ENCODE results near the gene PRDX2.

The PRDX2 gene

GRCh38 chr19:12778017-12778904 is 23.3 kb downstream of the PRDX2 start:
- Histone ChIP-seq H2BK15ac (ENCODE audit: low read depth, poor library complexity, severe bottlenecking) (peak overlapping the region; percentile 75), H4K8ac (ENCODE audit: low read length) (peak overlapping the region; percentile 97), H3K9ac (ENCODE audit: low read length) (peak overlapping the region; percentile 93), H3K4me2 (ENCODE audit: low read length, poor library complexity, severe bottlenecking) (peak overlapping the region; percentile 91), H3K27ac (ENCODE audit: low read length, poor library complexity, severe bottlenecking) (peak overlapping the region; percentile 91), H2BK120ac (ENCODE audit: low read depth, low read length) (peak overlapping the region; percentile 87), H3K18ac (ENCODE audit: low read depth in 1 of 2, low read length in 2 of 2) (peak overlapping the region; percentile 88 to 95), H2AK5ac (ENCODE audit: low read length, severe bottlenecking) (peak overlapping the region; percentile 78), H3K4ac (ENCODE audit: low read depth in 1 of 2, low read length in 2 of 2) (peak overlapping the region; percentile 85), H3K4me1 (ENCODE audit: control insufficient read depth, insufficient read depth, low read depth, low read length) (peaks cover 33% of the 10 kb centered on the region), H2BK12ac (ENCODE audit: low read length in 2 of 2) (peak overlapping the region; percentile 38 to 95), H3K79me1 (replicated peaks; ENCODE audit: low read length, poor library complexity, severe bottlenecking) (peaks cover 9% of the 10 kb centered on the region), H4K91ac (ENCODE audit: low read length) (peak overlapping the region; percentile 97), H3K4me3 (ENCODE audit: insufficient read depth in 1 of 2, low read depth in 1 of 2, low read length in 2 of 2) (peak overlapping the region; percentile 63 to 83), H3K36me3 (ENCODE audit: control insufficient read depth in 1 of 2, insufficient read depth in 2 of 2, low read depth in 1 of 2, low read length in 2 of 2) (peaks cover 4 to 5% of the 10 kb centered on the region in 2 experiments), H3K23ac (ENCODE audit: low read length in 2 of 2) (no peak overlapping the region), H3K27me3 (ENCODE audit: control insufficient read depth in 1 of 2, insufficient read depth in 1 of 2, low read length in 2 of 2) (no peaks in the 10 kb centered on the region), H3K14ac (ENCODE audit: low read length in 2 of 2) (peak overlapping the region in 1 of 2 experiments; percentile 12), H2BK5ac (ENCODE audit: low read depth, low read length, poor library complexity, severe bottlenecking) (peak overlapping the region; percentile 85), H3K9me3 (ENCODE audit: control insufficient read depth, low read length) (no peaks in the 10 kb centered on the region), H2AFZ (ENCODE audit: low read depth, low read length) (no peak overlapping the region)
- peak; percentile 94 for DNase-seq
- 3% methylated on average over 36 of the region's 44 CpGs for WGBS

- Histone ChIP-seq H2BK5ac (ENCODE audit: low read depth, low read length, poor library complexity, severe bottlenecking) (no peak overlapping the region), H4K91ac (ENCODE audit: low read length) (peak overlapping the region; percentile 70), H2AK5ac (ENCODE audit: low read length, severe bottlenecking) (no peak overlapping the region), H3K4me2 (ENCODE audit: low read length, poor library complexity, severe bottlenecking) (peak overlapping the region; percentile 91), H3K4ac (ENCODE audit: low read depth in 1 of 2, low read length in 2 of 2) (peak overlapping the region in 1 of 2 experiments; percentile 82), H2BK12ac (ENCODE audit: low read length in 2 of 2) (peak overlapping the region; percentile 75 to 95), H2AFZ (ENCODE audit: low read depth, low read length) (peak overlapping the region; percentile 78), H3K9ac (ENCODE audit: low read length) (peak overlapping the region; percentile 93), H3K14ac (ENCODE audit: low read length in 2 of 2) (no peak overlapping the region), H3K36me3 (ENCODE audit: control insufficient read depth in 1 of 2, insufficient read depth in 2 of 2, low read depth in 1 of 2, low read length in 2 of 2) (peaks cover 4 to 9% of the 10 kb centered on the region in 2 experiments), H3K4me3 (ENCODE audit: insufficient read depth in 1 of 2, low read depth in 1 of 2, low read length in 2 of 2) (peak overlapping the region; percentile 63 to 83), H2BK15ac (ENCODE audit: low read depth, poor library complexity, severe bottlenecking) (no peak overlapping the region), H4K8ac (ENCODE audit: low read length) (no peak overlapping the region), H2BK120ac (ENCODE audit: low read depth, low read length) (peak overlapping the region; percentile 87), H3K79me1 (replicated peaks; ENCODE audit: low read length, poor library complexity, severe bottlenecking) (peaks cover 9% of the 10 kb centered on the region), H3K4me1 (ENCODE audit: control insufficient read depth, insufficient read depth, low read depth, low read length) (peaks cover 27% of the 10 kb centered on the region), H3K23ac (ENCODE audit: low read length in 2 of 2) (no peak overlapping the region), H3K9me3 (ENCODE audit: control insufficient read depth, low read length) (no peaks in the 10 kb centered on the region), H3K27ac (ENCODE audit: low read length, poor library complexity, severe bottlenecking) (peak overlapping the region; percentile 91), H3K18ac (ENCODE audit: low read depth in 1 of 2, low read length in 2 of 2) (peak overlapping the region; percentile 85 to 95), H3K27me3 (ENCODE audit: control insufficient read depth in 1 of 2, insufficient read depth in 1 of 2, low read length in 2 of 2) (no peaks in the 10 kb centered on the region)
- 22% methylated on average over 31 of the region's 43 CpGs for WGBS
- peak; percentile 86 for DNase-seq
These were observed 24.2 kb downstream of the PRDX2 start for GRCh38 chr19:12777217-12778016.

GRCh38 chr19:12774588-12775555 is 26.7 kb downstream of the PRDX2 start, which contains the start of gene HOOK2:
Gene HOOK2 (minus strand): TSS chr19:12775552. CDS start chr19:12775449, 103 bp downstream.
- H3K4me3 ChIP-seq (ENCODE audit: insufficient read depth in 1 of 2, low read depth in 1 of 2, low read length in 2 of 2) = peak within 1 kb of the TSS; percentile 74 to 87
- peak within 1 kb of the TSS; percentile 30 for H4K91ac ChIP-seq (ENCODE audit: low read length)
- no peak within 1 kb of the TSS for H2BK15ac ChIP-seq (ENCODE audit: low read depth, poor library complexity, severe bottlenecking)
- peak within 1 kb of the TSS; percentile 24 for H2BK120ac ChIP-seq (ENCODE audit: low read depth, low read length)
- no peaks in the 10 kb centered on the region for H3K27me3 ChIP-seq (ENCODE audit: control insufficient read depth in 1 of 2, insufficient read depth in 1 of 2, low read length in 2 of 2)
- peak within 1 kb of the TSS; percentile 85 for H3K9ac ChIP-seq (ENCODE audit: low read length)
- H3K23ac ChIP-seq (ENCODE audit: low read length in 2 of 2) = no peak within 1 kb of the TSS
- peak within 1 kb of the TSS in 1 of 2 experiments; percentile 82 for H3K14ac ChIP-seq (ENCODE audit: low read length in 2 of 2)
- peaks cover 10% of the 10 kb centered on the region for H3K79me1 ChIP-seq (replicated peaks; ENCODE audit: low read length, poor library complexity, severe bottlenecking)
- H2AK5ac ChIP-seq (ENCODE audit: low read length, severe bottlenecking) = no peak within 1 kb of the TSS
- no peaks in the 10 kb centered on the region for H3K9me3 ChIP-seq (ENCODE audit: control insufficient read depth, low read length)
- H2BK12ac ChIP-seq (ENCODE audit: low read length in 2 of 2) = peak within 1 kb of the TSS; percentile 3 to 9
- H3K36me3 ChIP-seq (ENCODE audit: control insufficient read depth in 1 of 2, insufficient read depth in 2 of 2, low read depth in 1 of 2, low read length in 2 of 2) = peaks cover 17 to 23% of the 10 kb centered on the region in 2 experiments
- H2BK5ac ChIP-seq (ENCODE audit: low read depth, low read length, poor library complexity, severe bottlenecking) = no peak within 1 kb of the TSS
- WGBS = 30% methylated on average over 40 of the region's 58 CpGs
- H3K27ac ChIP-seq (ENCODE audit: low read length, poor library complexity, severe bottlenecking) = no peak within 1 kb of the TSS
- peaks cover 24% of the 10 kb centered on the region for H3K4me1 ChIP-seq (ENCODE audit: control insufficient read depth, insufficient read depth, low read depth, low read length)
- DNase-seq = no peak
- peak within 1 kb of the TSS; percentile 94 for H3K4me2 ChIP-seq (ENCODE audit: low read length, poor library complexity, severe bottlenecking)
- peak within 1 kb of the TSS; percentile 60 for H2AFZ ChIP-seq (ENCODE audit: low read depth, low read length)
- peak within 1 kb of the TSS; percentile 66 for H4K8ac ChIP-seq (ENCODE audit: low read length)
- H3K4ac ChIP-seq (ENCODE audit: low read depth in 1 of 2, low read length in 2 of 2) = peak within 1 kb of the TSS; percentile 37 to 81
- peak within 1 kb of the TSS; percentile 68 to 91 for H3K18ac ChIP-seq (ENCODE audit: low read depth in 1 of 2, low read length in 2 of 2)

Data from mesenchymal stem cell (in vitro differentiated cells and primary cell).